Measurements from ENCODE around the gene PTGES. TPM values are rescaled to one million over a fixed set of nuclear protein-coding genes. Genes with fewer than 3 reads are reported as not detected.

Gene PTGES
- total and polyA plus RNA-seq, 2 experiments from 2014 or later = 2.8 to 3.6 TPM

GRCh38 chr9:129778469-129778868 lies 25.6 kb upstream of the PTGES start:
- Mint-ChIP-seq H3K4me3 (no peak overlapping the region), H3K27ac (no peak overlapping the region), H3K4me1 (peaks cover 6% of the 10 kb centered on the region), H3K9me3 (no peaks in the 10 kb centered on the region; the same call in 2 of the 3 replicates), H3K36me3 (ENCODE audit: low read depth) (no peaks in the 10 kb centered on the region), H3K27me3 (ENCODE audit: insufficient read depth, low read depth, poor library complexity) (peaks cover 12% of the 10 kb centered on the region)
- Histone ChIP-seq H3K27ac (ENCODE audit: low read depth) (no peak overlapping the region), H3F3A (replicated peaks; ENCODE audit: low read depth) (no peaks in the 10 kb centered on the region), H3K4me2 (no peak overlapping the region), H3K4me1 (ENCODE audit: insufficient read depth) (peaks cover 2% of the 10 kb centered on the region; the same call in 1 of the 2 replicates), H3K4me3 (no peak overlapping the region), H3K9me2 (ENCODE audit: insufficient read depth) (no peaks in the 10 kb centered on the region), H3K79me2 (replicated peaks; ENCODE audit: insufficient read depth) (no peaks in the 10 kb centered on the region), H3K36me3 (ENCODE audit: insufficient read depth) (no peaks in the 10 kb centered on the region), H2AFZ (no peak overlapping the region), H3K27me3 (ENCODE audit: insufficient read depth) (no peaks in the 10 kb centered on the region), H4K20me1 (replicated peaks; ENCODE audit: insufficient read depth) (no peaks in the 10 kb centered on the region)
- no peak for ATAC-seq
- no peak for DNase-seq (ENCODE audit: low spot score)
- no peak for TF ChIP-seq CREB1 (CRISPR knock-in tag; IDR thresholded peaks at IDR 0.05; ENCODE audit: low read depth)
- TF ChIP-seq POLR2AphosphoS5 (IDR thresholded peaks at IDR 0.05; ENCODE audit: low read depth) = no peak
- no peak for TF ChIP-seq REST (IDR thresholded peaks at IDR 0.05; ENCODE audit: unreplicated experiment)
- TF ChIP-seq JUNB (IDR thresholded peaks at IDR 0.05; ENCODE audit: unreplicated experiment) = no peak
- TF ChIP-seq ZNF462 (CRISPR knock-in tag; IDR thresholded peaks at IDR 0.05) = no peak
- TF ChIP-seq STAT1 (IDR thresholded peaks at IDR 0.05; ENCODE audit: unreplicated experiment) = no peak
- TF ChIP-seq CTCF (conservative IDR thresholded peaks at IDR 0.05; ENCODE audit: low read depth in 2 of 2) = no peak
- TF ChIP-seq EZH2 (IDR thresholded peaks at IDR 0.05; ENCODE audit: low read depth, unreplicated experiment) = no peak
- no peak for TF ChIP-seq NANOG (IDR thresholded peaks at IDR 0.05; ENCODE audit: borderline replicate concordance)
- no peak for TF ChIP-seq ZNF114 (CRISPR knock-in tag; IDR thresholded peaks at IDR 0.05)
- no peak for TF ChIP-seq EZH2phosphoT487 (IDR thresholded peaks at IDR 0.05; ENCODE audit: unreplicated experiment)
- no peak for TF ChIP-seq ZNF331 (CRISPR knock-in tag; IDR thresholded peaks at IDR 0.05; ENCODE audit: low read depth)
- no peak for TF ChIP-seq ETS1 (IDR thresholded peaks at IDR 0.05)

Data from GM23338 (cell line).